AG09319 (cell line): ENCODE data around the gene ZNF836.

Source experiments
- DNase-seq: peaks from one replicate; pipeline ENCODE4 v3.0.0-alpha.2; 2010; ENCODE audit warnings: low read depth; ENCODE audit errors: extremely low read depth
- TF ChIP-seq, protein P1 (sequence below): IDR thresholded peaks from 2 replicates; pipeline ENCODE4 v1.5.1; 2011; ENCODE audit warnings: low read depth, mild to moderate bottlenecking, inconsistent platforms, low read length, moderate library complexity

ZNF836 gene

DNA sequence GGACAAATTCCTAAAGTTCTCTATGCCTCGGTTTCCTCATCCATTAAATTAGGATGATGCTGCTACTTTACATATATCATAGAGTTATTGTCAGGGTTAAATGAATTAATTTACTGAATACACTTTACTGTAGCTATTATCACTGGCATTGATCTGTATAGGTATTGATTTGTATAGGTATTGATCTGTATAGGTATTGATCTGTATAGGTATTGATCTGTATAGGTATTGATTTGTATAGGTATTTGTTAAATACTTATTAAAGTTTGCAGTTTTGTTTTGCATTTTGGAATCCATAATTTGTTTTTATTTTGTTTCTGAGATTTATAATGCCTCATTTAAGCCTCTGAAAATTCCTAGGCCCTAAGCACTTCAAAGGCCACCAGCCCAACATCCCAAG, 16.0 kb upstream of the ZNF836 start:
- TF ChIP-seq, protein P1, sequence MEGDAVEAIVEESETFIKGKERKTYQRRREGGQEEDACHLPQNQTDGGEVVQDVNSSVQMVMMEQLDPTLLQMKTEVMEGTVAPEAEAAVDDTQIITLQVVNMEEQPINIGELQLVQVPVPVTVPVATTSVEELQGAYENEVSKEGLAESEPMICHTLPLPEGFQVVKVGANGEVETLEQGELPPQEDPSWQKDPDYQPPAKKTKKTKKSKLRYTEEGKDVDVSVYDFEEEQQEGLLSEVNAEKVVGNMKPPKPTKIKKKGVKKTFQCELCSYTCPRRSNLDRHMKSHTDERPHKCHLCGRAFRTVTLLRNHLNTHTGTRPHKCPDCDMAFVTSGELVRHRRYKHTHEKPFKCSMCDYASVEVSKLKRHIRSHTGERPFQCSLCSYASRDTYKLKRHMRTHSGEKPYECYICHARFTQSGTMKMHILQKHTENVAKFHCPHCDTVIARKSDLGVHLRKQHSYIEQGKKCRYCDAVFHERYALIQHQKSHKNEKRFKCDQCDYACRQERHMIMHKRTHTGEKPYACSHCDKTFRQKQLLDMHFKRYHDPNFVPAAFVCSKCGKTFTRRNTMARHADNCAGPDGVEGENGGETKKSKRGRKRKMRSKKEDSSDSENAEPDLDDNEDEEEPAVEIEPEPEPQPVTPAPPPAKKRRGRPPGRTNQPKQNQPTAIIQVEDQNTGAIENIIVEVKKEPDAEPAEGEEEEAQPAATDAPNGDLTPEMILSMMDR, result no peak
- DNase-seq, result no peak

DNA sequence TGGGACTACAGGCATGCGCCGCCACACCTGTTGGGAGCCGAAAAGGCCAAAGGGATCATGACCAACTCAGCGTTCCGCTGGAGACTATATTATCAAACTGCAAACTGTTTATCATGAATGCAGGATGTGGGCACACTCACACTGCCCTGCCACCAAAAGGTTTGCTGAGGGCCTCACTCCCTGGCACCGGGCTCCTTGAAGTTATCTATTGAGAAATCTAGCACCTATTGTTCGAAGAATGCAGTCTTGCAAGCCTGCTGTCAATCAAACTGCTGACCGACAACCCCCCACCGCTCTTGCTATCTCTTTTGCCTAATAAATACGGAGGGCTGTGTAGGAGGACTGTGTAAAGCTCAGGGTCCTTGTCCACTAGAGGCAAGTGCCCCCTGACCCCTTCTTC, 5.2 kb upstream of the ZNF836 start:
- TF ChIP-seq, protein P1, result no peak
- no peak for DNase-seq

DNA sequence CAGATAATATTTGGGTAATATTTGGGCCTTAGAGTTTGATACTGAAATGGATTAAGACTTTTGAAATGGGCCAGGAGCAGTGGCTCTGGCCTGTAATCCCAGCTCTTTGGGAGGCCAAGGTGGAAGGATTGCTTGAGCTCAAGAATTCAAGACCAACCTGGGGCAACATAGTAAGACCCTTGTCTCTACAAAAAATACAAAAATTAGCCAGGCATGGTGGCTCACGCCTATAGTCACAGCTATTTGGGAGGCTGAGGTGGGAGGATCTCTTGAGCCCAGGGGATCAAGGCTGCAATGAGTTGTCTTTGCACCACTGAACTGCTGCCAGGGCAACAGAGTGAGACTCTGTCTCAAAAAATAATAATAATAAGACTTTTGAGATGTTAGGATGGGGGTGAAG, 926 bp upstream of the ZNF836 start:
- no peak for DNase-seq

DNA sequence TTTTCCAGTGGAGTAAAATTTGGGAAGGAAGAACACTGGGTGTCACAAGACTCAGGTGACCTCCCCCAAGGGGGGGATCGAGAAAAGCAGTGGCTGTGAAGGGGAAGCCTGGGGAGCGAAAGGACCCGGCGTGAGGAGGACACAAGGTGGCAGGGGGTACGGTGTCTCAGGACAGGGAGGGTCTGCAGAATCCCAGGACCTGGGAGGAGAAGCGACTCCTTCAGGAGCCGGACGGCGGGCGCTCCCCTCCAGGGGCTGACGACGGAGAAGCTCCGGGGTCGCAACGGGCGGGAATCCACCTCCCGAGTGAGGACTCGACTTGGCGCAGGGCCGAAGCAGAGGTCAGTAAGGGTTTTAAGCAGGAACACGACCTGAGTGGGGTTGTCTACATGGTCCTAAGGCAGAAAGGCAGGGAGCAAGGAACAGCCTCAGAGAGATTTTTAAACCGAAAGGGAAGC, 529 bp downstream of the ZNF836 start:
- no peak for DNase-seq
- TF ChIP-seq, protein P1, result no peak

More for the DNA sequence above, 926 bp upstream of the ZNF836 start:
- TF ChIP-seq, protein P1, result no peak

DNA sequence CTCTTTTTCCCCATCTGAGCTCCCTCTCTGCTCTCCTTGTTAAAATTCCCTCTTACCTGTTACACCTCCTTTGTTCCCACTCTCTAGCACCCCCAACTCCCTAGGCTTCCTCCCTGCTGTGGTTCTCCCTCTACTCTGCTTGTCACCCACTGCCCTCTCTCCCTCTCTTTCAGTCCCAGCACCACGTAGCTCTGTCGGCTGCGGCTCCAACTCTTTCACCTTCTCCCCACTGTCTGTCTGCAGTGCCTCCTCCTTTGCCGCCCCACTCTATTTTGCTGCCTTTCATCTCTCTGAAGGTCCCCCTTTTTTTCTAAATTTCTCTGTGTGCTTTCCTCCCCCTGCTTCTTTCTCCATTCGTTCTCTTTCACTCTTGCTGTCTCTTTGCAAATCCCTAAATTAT, 1.1 kb downstream of the ZNF836 start:
- no peak for DNase-seq
- TF ChIP-seq, protein P1, result no peak

DNA sequence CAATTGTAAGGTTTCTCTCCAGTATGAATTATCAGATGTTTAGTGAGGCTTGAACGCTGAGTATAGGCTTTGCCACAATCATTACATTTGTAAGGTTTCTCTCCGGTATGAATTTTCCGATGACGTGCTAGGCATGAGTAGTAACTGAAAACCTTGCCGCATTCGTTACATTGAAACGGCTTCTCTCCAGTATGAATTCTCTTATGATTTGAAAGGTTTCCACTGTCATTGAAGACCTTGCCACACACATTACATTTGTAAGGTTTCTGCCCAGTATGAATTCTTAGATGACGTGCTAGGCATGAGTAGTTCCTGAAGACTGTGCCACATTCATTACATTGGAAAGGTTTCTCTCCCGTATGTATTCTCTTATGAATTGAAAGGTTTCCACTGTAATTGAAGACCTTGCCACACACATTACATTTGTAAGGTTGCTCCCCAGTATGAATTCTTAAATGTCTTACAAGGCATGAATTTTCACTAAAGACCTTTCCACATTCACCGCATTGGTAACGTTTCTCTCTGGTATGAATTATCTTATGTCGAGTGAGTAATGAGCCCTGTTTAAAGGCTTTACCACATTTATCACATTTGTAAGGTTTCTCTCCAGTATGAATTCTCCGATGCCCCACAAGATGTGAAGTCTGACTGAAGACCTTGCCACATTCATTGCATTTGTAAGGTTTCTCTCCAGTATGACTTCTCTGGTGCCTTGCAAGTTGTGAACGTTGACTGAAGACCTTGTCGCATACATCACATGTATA, 15.6 kb downstream of the ZNF836 start:
- DNase-seq, result no peak
- TF ChIP-seq, protein P1, result no peak

DNA sequence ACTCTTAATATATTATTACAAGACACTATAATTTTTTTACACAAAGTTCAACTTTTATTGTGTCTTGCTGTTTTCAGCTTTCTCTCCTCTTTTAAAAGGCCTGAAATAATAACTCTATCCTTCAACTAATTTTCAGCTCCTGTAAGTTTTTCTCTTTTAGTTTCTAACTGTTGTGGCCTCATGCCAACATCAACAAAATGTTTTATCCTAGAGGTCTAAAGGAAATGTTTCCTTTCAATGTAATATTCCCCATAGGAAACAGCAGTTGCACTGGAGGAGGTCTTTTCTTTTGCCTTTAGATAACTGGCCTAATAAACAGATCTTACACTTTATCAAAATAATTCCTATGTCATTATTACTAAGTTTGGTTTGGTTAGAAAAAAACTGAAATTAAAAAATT, 23.2 kb downstream of the ZNF836 start:
- TF ChIP-seq, protein P1, result no peak

More for the DNA sequence above, 23.2 kb downstream of the ZNF836 start:
- no peak for DNase-seq
